Pancreas (tissue), 10 donors: ENCODE data around the gene SEPTIN1. TPM values are rescaled to one million over a fixed set of nuclear protein-coding genes. Genes with fewer than 3 reads are reported as not detected.

Source experiments
- ATAC-seq, 4 donors: fragments of 200-7000 bp; cut with Tn5 transposase; one replicate each; pipeline versions ENCODE4 v1.8.0 to v1.9.1; 2020; ENCODE audit warnings: mild to moderate bottlenecking in 4 of 4, moderate library complexity in 4 of 4
- DNase-seq, 6 donors: peaks; one replicate each; pipeline ENCODE4 v3.0.0-alpha.2; 2020
- FAIRE-seq: peaks from 2 replicates; lab custom pipeline; 2012; peaks lifted over from hg19 to GRCh38; lab: Jason Lieb, UNC
- H3K27ac ChIP-seq, 4 donors: fragments of 200-600 bp; sonication (generic); 1 replicate in 3 of 4; 2 replicates in 1 of 4; pipeline versions ENCODE4 v1.5.0 to v1.8.0; 2020
- H3K27me3 ChIP-seq, 4 donors: fragments of 200-600 bp; one replicate each; pipeline ENCODE4 v1.8.0; 2021
- H3K36me3 ChIP-seq, 3 donors: fragments of 200-600 bp; sonication (generic) in 1 of 3; one replicate each; pipeline versions ENCODE4 v1.5.0 to v1.8.0; 2020 to 2021
- H3K4me1 ChIP-seq, 3 donors: fragments of 200-600 bp; one replicate each; pipeline ENCODE4 v1.8.0; 2021
- H3K4me3 ChIP-seq, 4 donors: fragments of 200-600 bp; sonication (generic) in 2 of 4; one replicate each; pipeline versions ENCODE4 v1.5.0 to v1.8.0; 2020 to 2021
- H3K9me3 ChIP-seq, 4 donors: fragments of 200-600 bp; one replicate each; pipeline ENCODE4 v1.8.0; 2021
- whole genome bisulfite sequencing, 2 donors: extraction: QIAGEN DNeasy Blood & Tissue Kit; methylation state at CpG; one replicate each; pipeline ENCODE4 v1.1.7; 2013; 5-methylcytosine and 5-hydroxymethylcytosine counted together
- intact Hi-C, 3 donors: fragments of 100-400 bp; cut with DNase I; formaldehyde crosslinking; loops; one replicate each; pipeline versions ENCODE4 v1.11.1 to v1.14.2; 2022
- polyA plus RNA-seq, 2 donors: library from polyadenylated mRNA; stranded (reverse); fragments of 200-250 nt; gene quantifications; one replicate each; pipeline ENCODE4 v1.2.3, GENCODE V29; 2013
- total RNA-seq, 6 donors: library from RNA; stranded (reverse); fragmentation: NEBNext Ultra II Directional in 4 of 6; extraction: Animal tissue kit (Norgen Biotek cat#: 25700) in 4 of 6; gene quantifications; one replicate each; pipeline versions ENCODE4 v1.2.1 to v1.2.4, GENCODE V29; 2021 to 2023
- TF ChIP-seq, protein P1 (sequence below), 4 donors: fragments of 200-600 bp; sonication (generic) in 3 of 4; IDR thresholded peaks; one replicate each; pipeline versions ENCODE4 v1.5.0 to v1.8.0; 2021; ENCODE audit warnings: antibody characterized with exemption in 4 of 4
- donor health status: healthy with polysubstance abuse.
- donor health status: DM: no; HTN: no; CAD: no; lungs with moderate emphysema.
- donor health status: DM: no; HTN: no; CAD: no.
- donor health status: control.
- donor health status: control.
- donor health status: Bipolar disorder and iron deficiency.
- donor health status: DM: yes; HTN: yes; CAD: no.
- donor health status: DM: no; HTN: no; CAD: no.
- donor health status: DM: no; HTN: no; CAD: no.
- donor health status: DM: yes; HTN: yes; CAD: no.

Gene SEPTIN1
- total and polyA plus RNA-seq, 8 donors = 0.63 to 3.3 (median 1.5) TPM

- H3K9me3 ChIP-seq = no peaks in the 10 kb centered on the region
- TF ChIP-seq, protein P1, sequence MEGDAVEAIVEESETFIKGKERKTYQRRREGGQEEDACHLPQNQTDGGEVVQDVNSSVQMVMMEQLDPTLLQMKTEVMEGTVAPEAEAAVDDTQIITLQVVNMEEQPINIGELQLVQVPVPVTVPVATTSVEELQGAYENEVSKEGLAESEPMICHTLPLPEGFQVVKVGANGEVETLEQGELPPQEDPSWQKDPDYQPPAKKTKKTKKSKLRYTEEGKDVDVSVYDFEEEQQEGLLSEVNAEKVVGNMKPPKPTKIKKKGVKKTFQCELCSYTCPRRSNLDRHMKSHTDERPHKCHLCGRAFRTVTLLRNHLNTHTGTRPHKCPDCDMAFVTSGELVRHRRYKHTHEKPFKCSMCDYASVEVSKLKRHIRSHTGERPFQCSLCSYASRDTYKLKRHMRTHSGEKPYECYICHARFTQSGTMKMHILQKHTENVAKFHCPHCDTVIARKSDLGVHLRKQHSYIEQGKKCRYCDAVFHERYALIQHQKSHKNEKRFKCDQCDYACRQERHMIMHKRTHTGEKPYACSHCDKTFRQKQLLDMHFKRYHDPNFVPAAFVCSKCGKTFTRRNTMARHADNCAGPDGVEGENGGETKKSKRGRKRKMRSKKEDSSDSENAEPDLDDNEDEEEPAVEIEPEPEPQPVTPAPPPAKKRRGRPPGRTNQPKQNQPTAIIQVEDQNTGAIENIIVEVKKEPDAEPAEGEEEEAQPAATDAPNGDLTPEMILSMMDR (IDR thresholded peaks at IDR 0.05) = no peak
- intact Hi-C loops = no loop called here
- DNase-seq (no peak), FAIRE-seq (no peak), ATAC-seq (no peak)
- peak overlapping the region; percentile 40 to 66 (median 50) for H3K4me3 ChIP-seq
- no peaks in the 10 kb centered on the region for H3K36me3 ChIP-seq
- 59 to 60% methylated on average over 18 of the region's 18 CpGs for WGBS, 2 donors
- peaks cover 19 to 25% (median 20%) of the 10 kb centered on the region in 3 donors for H3K4me1 ChIP-seq
- H3K27me3 ChIP-seq = no peaks in the 10 kb centered on the region
- peak overlapping the region; percentile 70 to 91 (median 90) for H3K27ac ChIP-seq
Measured at GRCh38 chr16:30416624-30417528, 34.5 kb upstream of the SEPTIN1 start.

GRCh38 chr16:30416047-30416603 is 33.8 kb upstream of the SEPTIN1 start:
- WGBS, 2 donors = 84 to 85% methylated on average over 4 of the region's 4 CpGs

GRCh38 chr16:30414159-30414558 is 31.8 kb upstream of the SEPTIN1 start:
- no peak for FAIRE-seq
- Histone ChIP-seq H3K36me3 (no peaks in the 10 kb centered on the region), H3K27me3 (no peaks in the 10 kb centered on the region), H3K9me3 (no peaks in the 10 kb centered on the region), H3K27ac (peak overlapping the region; percentile 37 to 75 (median 58)), H3K4me3 (no peak overlapping the region), H3K4me1 (peaks cover 20 to 32% (median 21%) of the 10 kb centered on the region in 3 donors)
- TF ChIP-seq, protein P1 (IDR thresholded peaks at IDR 0.05) = no peak
- 43 to 46% methylated on average over 5 of the region's 5 CpGs for WGBS, 2 donors
- intact Hi-C loops = no loop called here
- peak in 2 of 6 donors; percentile 57 for DNase-seq
- ATAC-seq = peak; percentile 0 to 22 (median 18)

More at GRCh38 chr16:30416047-30416603, 33.8 kb upstream of the SEPTIN1 start:
- no peak for ATAC-seq
- no peak for FAIRE-seq
- Histone ChIP-seq H3K27ac (no peak overlapping the region), H3K4me1 (peaks cover 19 to 25% (median 20%) of the 10 kb centered on the region in 3 donors), H3K9me3 (no peaks in the 10 kb centered on the region), H3K4me3 (no peak overlapping the region), H3K27me3 (no peaks in the 10 kb centered on the region), H3K36me3 (no peaks in the 10 kb centered on the region)
- intact Hi-C loops = no loop called here
- TF ChIP-seq, protein P1 (IDR thresholded peaks at IDR 0.05) = no peak
- no peak for DNase-seq

GRCh38 chr16:30413112-30413806 is 30.9 kb upstream of the SEPTIN1 start:
- TF ChIP-seq, protein P1 (IDR thresholded peaks at IDR 0.05) = no peak
- Histone ChIP-seq H3K36me3 (no peaks in the 10 kb centered on the region), H3K4me1 (peaks cover 20 to 34% (median 24%) of the 10 kb centered on the region in 3 donors), H3K9me3 (no peaks in the 10 kb centered on the region), H3K4me3 (no peak overlapping the region), H3K27ac (peak overlapping the region; percentile 37 to 75 (median 58)), H3K27me3 (no peaks in the 10 kb centered on the region)
- no peak for FAIRE-seq
- DNase-seq = no peak
- WGBS, 2 donors = 64 to 66% methylated on average over 6 of the region's 6 CpGs
- no peak for ATAC-seq
- intact Hi-C loops = no loop called here
